GM12892 (cell line): ENCODE data around the gene HMGN1.

Experiments used
- POLR2A ChIP-seq: IDR thresholded peaks from 2 replicates; pipeline ENCODE4 v1.6.1; 2011; ENCODE audit warnings: low read depth, low read length, control low read depth
- POLR2AphosphoS5 ChIP-seq: IDR thresholded peaks from 2 replicates; pipeline ENCODE4 v1.6.1; 2011; ENCODE audit warnings: low read depth, low read length, control low read depth
- TAF1 ChIP-seq: IDR thresholded peaks from 2 replicates; pipeline ENCODE4 v1.6.1; 2011; ENCODE audit warnings: low read depth, mild to moderate bottlenecking, control low read depth, low read length, borderline replicate concordance

DNA sequence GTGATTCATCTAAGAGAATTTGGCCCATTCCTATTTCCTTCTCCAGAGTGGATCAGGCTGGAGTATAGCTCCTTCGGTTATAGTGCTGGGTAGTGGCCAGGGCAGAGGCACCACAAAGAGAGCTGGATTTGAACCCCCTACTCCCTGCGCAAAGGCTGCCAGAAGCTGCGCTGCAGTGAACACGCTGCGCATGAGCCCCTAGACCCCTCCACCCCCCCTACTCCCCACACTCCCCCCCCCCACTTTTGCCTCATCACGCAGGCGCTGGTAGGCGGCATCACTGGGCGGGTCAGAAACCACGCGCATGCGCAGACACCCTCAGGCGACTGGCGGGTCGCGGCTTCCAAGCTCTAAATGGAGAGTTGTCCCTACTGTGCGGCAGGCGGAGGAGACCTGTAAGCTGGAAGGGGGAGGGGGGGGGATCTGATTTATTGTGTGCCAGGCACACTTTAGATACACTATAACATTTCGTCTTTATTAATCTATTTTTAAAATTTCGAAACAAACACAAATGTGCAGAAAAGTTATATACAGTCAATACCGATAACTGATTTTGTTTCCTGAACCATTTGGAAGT is 38.7 kb upstream of the HMGN1 start:
- TF ChIP-seq POLR2A (no peak), POLR2AphosphoS5 (no peak), TAF1 (no peak)
